Islet of Langerhans (tissue), 1 donor: ENCODE results near the gene HAGH.
"Not testable (repeated sequence)": the region's sequence is repeated elsewhere in the genome, so short reads cannot be mapped to it uniquely, and the experiment has no call there.

Source experiments
- FAIRE-seq: peaks from one replicate; lab custom pipeline; 2011; peaks lifted over from hg19 to GRCh38; lab: Jason Lieb, UNC

HAGH gene

DNA sequence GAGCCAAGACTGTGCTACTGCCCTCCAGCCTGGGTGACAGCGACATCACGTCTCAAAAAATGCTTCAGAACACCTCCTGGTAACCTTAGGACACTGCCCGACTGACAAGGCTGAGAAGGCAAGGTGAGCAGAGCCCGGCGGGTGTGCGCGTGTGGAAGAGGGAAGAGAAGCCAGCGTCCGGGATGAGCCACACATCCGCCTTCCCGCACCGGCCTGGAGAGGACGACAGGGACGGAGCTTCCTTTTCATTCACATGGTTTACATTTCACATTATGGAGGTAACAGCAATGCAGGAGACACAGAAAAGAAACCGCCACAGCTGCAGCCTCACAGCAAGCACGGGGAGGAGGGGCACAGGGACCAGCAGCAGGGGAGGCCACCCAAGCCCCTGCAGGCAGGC is 16.5 kb downstream of the HAGH start:
- no peak for FAIRE-seq

GRCh38 chr16:1809281-1809801 is 17.3 kb downstream of the HAGH start:
- no peak for FAIRE-seq

- FAIRE-seq: no peak
Measured at GRCh38 chr16:1808691-1809090, 17.9 kb downstream of the HAGH start.

DNA sequence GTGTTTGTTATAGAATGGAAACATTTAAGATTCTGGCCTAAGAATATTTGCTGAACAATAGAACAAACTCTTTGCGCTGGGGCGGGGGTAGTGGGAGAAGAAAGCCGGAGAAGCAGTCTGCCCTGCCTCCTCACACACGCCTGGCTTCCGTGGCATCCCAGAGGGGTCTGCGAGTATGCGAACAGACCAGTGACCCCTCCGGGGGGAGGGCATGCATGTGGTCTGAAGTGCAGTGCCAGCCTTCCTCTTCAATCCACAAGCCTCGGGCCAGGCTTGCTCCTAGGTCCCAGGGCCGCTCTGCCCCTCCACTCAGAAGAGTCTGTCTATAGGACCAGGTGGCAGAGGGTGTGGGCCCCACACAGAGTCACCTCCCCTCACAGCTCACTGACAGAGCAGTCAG is 19.0 kb downstream of the HAGH start:
- no peak for FAIRE-seq

DNA sequence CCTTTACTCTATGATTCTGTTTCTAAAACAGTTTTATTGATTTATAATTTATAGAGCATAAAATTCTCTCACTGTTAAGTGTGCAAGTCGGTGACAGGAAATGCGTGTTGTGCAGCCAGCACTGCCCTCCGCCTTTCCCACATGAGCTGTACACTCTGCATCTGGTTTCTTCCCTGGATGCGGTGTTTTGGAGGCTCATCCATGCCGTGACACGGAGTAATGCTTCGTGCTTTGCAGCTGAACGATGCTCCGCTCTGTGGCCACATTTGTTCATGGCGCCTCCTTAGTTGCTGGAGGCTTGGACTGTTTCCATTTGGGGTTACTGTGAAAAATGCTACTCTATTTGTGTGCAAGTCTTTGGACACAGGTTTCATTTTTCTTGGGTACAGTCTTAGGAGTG is 25.9 kb downstream of the HAGH start:
- FAIRE-seq: no peak

GRCh38 chr16:1799263-1799662 is 27.4 kb downstream of the HAGH start:
- FAIRE-seq: not testable (repeated sequence)

DNA sequence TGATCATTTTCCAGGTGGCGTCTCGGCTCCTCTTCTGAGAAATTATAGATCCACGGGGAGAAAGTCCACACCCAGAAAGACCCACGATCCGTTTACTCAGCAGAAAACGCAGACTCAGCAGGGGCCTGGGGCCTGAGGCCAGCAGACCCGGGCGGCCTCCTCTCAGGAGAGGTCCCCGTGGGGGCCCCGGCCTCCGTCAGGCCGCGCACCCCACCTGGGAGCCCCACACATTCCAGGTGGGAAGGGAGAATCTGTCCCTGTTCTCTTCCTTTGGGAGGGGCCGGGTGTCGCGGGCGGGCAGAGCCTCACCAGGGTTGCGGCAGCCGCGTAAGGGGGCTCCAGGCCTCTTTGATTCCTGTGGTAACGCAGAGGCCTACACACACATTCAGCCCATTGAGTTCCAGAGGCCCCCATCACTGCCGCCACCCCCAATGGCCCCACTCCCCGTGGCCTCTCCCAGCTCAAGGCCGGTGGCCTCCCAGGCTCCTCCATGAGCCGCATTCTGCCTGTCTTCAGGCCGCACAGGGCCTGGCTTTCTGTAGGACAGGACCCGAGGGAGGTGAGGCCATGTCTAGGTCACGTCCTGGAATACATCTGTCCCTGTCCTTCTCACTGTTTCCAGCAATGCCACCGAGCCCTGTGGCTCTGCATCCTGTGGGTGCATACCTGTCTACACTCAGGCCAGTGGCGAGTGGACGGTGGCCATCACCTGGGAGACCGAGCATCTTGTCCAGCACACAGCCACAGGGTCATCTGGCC is 31.5 kb downstream of the HAGH start:
- no peak for FAIRE-seq

DNA sequence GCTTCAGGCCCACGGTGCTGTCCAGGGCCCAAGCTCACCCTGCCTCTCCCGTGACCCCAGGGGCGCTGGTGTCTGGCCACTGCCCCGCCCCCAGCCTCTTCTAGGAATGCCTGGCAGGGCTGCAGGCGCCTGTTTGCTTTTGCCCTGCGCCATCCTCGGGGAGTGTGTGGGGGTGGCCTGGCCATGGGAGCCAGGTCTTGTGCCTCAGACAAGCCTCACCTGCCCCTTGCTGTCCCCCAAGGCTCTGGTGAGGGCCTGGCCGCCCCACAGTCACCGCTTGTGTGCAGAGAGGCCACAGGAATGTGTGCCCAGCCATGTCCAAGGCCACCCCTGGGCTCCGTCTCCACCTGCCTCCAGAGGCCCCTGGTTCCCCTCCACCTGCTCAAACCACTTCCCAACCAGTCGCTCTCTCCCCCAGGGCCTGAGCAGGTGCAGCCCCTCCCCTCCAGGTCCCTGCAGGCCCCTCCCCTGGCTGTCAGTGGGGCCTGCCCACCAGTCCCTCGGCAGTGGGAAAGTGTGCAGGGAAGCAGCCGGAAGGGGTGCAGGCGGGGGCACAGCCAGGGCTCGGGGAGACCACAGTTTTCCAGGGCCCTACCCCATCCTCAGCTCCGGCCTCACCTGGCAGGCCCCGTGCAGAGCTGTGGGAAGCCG is 32.3 kb downstream of the HAGH start:
- FAIRE-seq: no peak

GRCh38 chr16:1793578-1794220 is 32.9 kb downstream of the HAGH start, which contains the start of gene IGFALS:
Gene IGFALS, minus strand, starts transcription at chr16:1793705. Its CDS starts 53 bp downstream, at chr16:1793652.
- FAIRE-seq: no peak

DNA sequence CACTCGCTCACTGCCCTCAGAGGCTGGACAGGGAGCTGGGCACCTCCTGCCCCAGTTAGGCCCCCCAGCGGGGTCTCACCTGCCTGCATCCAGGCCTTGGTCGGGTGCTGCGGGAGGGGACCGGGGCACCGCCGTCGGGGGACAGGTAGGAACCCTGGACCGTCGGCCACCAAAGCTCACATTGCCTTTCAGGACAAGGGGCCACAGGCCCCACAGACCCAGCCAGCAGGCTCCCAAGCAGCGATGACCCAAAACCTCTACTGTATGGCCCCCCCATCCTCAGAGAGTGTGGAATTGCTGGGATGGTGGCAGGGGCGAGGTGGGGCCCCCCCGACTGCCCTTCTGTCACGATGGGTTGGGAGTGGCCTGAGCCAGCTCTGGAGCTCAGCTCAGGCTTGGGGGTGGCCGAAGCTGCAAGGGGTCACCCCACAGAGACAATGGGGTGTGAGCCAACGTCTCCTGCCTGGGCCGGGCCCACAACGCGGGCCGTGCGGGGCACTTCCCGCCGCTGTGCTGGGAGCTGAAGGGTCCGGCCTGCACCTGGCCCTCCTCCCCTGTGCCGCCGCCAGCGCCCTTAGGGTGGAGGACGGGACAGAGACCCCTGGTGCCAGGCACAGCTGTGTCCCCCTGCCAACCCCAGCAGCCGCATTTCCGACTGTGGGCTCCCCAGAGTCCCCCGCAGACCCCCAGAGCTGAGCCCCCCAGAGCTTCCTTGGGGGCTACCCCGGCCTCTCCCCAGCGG is 33.6 kb downstream of the HAGH start:
- FAIRE-seq: no peak

GRCh38 chr16:1791943-1792812 is 34.4 kb downstream of the HAGH start:
- FAIRE-seq: no peak

DNA sequence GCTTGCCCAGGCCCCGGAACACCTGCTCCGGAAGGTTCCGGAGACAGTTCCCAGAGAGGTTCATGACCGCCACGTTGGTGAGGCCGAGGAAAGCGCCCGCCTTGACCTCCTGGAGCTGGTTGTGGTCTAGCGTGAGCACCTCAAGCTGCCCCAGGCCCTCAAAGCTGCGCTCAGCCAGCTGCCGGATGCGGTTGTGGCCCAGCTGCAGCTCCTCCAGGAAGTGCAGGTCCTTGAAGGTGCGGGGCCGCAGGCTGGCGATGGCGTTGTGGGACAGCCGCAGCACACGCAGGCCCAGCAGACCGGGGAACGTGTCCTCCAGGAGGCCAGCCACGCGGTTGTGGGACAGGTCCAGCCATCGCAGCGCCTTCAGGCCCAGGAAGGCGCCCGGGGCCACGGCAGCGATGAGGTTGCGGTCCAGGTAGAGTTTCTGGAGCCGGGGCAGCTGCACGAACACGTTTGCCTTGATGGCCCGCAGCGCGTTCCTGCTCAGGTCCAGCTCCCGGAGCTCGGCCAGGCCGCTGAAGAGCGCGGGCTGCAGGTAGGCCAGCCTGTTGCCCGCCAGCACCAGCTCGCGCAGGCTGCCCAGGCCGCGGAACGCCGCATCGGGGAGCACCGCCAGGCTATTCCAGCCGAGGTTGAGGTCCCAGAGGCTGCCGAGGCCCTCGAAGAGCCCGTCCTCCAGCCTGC is 35.2 kb downstream of the HAGH start:
- FAIRE-seq: no peak

DNA sequence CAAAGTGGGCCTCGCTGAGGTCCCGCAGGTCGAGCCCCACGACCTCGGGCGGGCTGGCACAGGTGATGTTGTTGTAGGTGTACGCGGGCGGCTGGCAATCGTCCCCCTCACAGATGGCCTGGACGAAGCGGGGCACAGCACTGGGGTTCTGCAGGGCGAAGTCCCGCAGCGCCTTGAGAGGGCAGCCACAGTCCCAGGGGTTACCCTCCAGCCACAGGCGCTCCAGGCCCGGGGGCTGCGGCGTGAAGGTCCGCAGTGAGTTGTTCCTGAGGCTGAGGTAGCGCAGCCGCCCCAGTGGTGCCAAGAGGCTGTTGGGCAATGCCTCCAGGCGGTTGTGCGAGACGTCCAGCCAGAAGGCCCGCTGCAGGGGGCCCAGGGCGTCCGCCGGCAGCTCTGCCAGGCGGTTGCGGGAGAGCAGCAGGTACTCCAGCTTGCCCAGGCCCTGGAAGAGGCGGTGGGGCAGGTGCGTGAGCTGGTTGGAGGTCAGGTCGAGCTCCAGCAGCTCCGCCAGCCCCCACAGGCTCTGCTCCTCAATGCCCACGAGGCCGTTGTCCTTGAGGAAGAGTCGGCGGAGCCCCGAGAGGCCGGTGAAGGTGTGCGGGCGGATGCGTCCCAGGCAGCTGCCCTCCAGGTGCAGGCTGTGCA is 35.9 kb downstream of the HAGH start:
- FAIRE-seq: no peak

- FAIRE-seq: no peak
Measured at GRCh38 chr16:1790261-1790610, 36.4 kb downstream of the HAGH start.

GRCh38 chr16:1789643-1790045 is 37.0 kb downstream of the HAGH start:
- no peak for FAIRE-seq

DNA sequence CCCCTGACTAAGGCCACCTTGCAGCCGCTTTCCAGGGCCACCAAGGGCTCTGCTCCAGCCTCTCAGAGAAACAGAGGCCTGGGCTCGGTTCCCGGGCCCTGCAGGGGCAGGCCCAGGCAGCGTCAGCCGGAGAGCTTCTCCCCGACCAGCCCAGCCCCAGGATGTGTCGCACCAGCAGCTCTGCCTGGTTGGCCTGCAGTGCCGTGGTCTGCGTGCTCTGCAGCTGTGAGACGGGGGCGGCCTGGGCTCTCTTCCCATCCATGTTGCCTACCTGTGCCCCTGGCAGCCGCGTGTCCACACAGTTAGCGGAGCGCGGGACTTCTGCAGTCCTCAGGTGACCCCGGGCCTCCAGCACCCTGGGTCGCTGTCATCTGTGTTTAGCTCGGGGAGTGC is 37.9 kb downstream of the HAGH start:
- no peak for FAIRE-seq

DNA sequence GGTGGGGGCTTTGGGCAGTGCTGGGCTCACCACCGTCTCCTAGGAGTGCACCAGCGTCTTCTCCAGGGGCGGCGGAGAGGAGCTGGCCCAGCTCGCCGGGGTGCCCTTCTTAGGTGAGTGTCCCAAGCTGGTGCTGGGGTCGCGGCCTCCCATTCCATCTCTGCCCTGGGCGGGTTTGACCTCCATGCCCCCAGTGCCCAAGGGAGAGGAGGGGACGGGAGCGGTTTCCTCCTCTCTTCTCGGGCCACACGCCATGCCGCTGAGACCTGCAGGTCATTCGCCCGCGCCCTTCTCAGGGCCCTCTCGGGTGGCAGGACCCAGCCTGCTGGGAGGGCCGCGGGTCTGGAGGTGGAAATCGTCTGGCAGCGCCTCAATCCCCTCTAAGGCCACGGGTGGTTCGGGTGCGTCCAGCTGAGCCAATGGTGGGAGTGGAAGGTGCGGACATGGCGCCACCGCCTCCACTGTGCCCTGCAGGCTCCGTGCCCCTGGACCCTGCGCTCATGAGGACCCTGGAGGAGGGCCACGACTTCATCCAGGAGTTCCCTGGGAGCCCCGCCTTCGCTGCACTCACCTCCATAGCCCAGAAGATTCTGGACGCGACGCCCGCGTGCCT is 38.4 kb downstream of the HAGH start:
- FAIRE-seq: no peak

GRCh38 chr16:1787322-1788094 is 39.1 kb downstream of the HAGH start:
- no peak for FAIRE-seq

DNA sequence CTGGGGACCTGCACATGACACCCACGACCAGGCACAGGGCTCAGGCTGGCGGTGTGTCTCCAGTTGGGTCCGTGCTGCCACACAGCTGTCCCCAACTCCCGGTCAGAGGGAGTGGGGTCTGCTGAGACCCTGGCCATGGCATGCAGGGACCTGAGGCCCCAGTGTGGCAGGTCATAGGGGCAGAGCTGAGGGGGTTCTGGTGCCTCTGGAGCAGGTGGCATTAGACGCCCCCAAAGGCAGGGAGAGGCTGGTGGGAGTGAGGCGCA is 39.6 kb downstream of the HAGH start:
- FAIRE-seq: no peak
